IMR-90 (cell line): ENCODE measurements around the gene NXPH4. TPM values are rescaled to one million over a fixed set of nuclear protein-coding genes. Genes with fewer than 3 reads are reported as not detected.

Experiments
- ATAC-seq: fragments of 200-7000 bp; cut with Tn5 transposase; 2 replicates; pipeline ENCODE4 v1.9.1; 2020; ENCODE audit warnings: low read depth, mild to moderate bottlenecking, moderate library complexity
- BruUV-seq: library from RNA; stranded (reverse); fragments of 400-500 nt; replicated peaks from 2 replicates; lab custom pipeline; 2021; lab: Mats Ljungman, UMichigan
- CTCF ChIA-PET: fragments of 300-600 bp; formaldehyde crosslinking; extraction: SDS; loops from one replicate; lab custom pipeline; 2021; ENCODE audit warnings: antibody characterized with exemption; lab: Yijun Ruan, JAX
- POLR2A ChIA-PET: fragments of 300-600 bp; sonication (Branson Sonifier 250); formaldehyde crosslinking; loops from one replicate; lab custom pipeline; 2022; ENCODE audit warnings: antibody characterized with exemption; ENCODE audit not compliant: unreplicated experiment; lab: Charles Lee
- DNase-seq: peaks from one replicate; pipeline ENCODE4 v3.0.0; 2013
- H2AFZ ChIP-seq: replicated peaks from 2 replicates; pipeline ENCODE3; 2013; ENCODE audit warnings: low read length, mild to moderate bottlenecking; ENCODE audit not compliant: poor library complexity
- H2AK5ac ChIP-seq: 2 replicates; pipeline ENCODE4 v1.6.1; 2013; ENCODE audit warnings: low read depth, low read length, inconsistent platforms
- H2AK9ac ChIP-seq: replicated peaks from 2 replicates; pipeline ENCODE3; 2013; ENCODE audit warnings: mild to moderate bottlenecking, low read depth, low read length, moderate library complexity; ENCODE audit not compliant: poor library complexity
- H2BK120ac ChIP-seq: 2 replicates; pipeline ENCODE4 v1.6.1; 2013; ENCODE audit warnings: low read depth, low read length, inconsistent platforms
- H2BK15ac ChIP-seq: 3 replicates; pipeline ENCODE4 v1.6.1; 2013; ENCODE audit warnings: low read depth, low read length, inconsistent platforms
- H2BK20ac ChIP-seq: 2 replicates; pipeline ENCODE4 v1.6.1; 2013; ENCODE audit warnings: low read depth, mild to moderate bottlenecking, inconsistent platforms, low read length, moderate library complexity
- H2BK5ac ChIP-seq: 2 replicates; pipeline ENCODE4 v1.6.1; 2013; ENCODE audit warnings: mild to moderate bottlenecking, low read depth, low read length, inconsistent platforms; ENCODE audit not compliant: poor library complexity, severe bottlenecking
- H3K14ac ChIP-seq: replicated peaks from 2 replicates; pipeline ENCODE4 v1.6.1; 2013; ENCODE audit warnings: low read depth, low read length, inconsistent platforms
- H3K18ac ChIP-seq: 2 replicates; pipeline ENCODE4 v1.6.1; 2013; ENCODE audit warnings: low read depth, low read length, control low read depth
- H3K23ac ChIP-seq: 2 replicates; pipeline ENCODE4 v1.6.1; 2013; ENCODE audit warnings: low read depth, low read length, inconsistent platforms
- H3K27ac ChIP-seq: 2 replicates; pipeline ENCODE4 v1.5.1; 2013; ENCODE audit warnings: mild to moderate bottlenecking, control low read depth, low read length; ENCODE audit not compliant: insufficient read depth
- H3K27me3 ChIP-seq: 2 replicates; pipeline ENCODE4 v1.6.1; 2013; ENCODE audit warnings: low read length; ENCODE audit not compliant: control insufficient read depth, insufficient read depth
- H3K36me3 ChIP-seq: 2 replicates; pipeline ENCODE4 v1.6.1; 2013; ENCODE audit warnings: low read length, mixed read lengths; ENCODE audit not compliant: control insufficient read depth, insufficient read depth
- H3K4ac ChIP-seq: 2 replicates; pipeline ENCODE4 v1.6.1; 2013; ENCODE audit warnings: low read depth, low read length, inconsistent platforms
- H3K4me1 ChIP-seq: 2 replicates; pipeline ENCODE4 v1.6.1; 2013; ENCODE audit warnings: low read length, mixed read lengths; ENCODE audit not compliant: control insufficient read depth, insufficient read depth
- H3K4me2 ChIP-seq: 2 replicates; pipeline ENCODE4 v1.6.1; 2013; ENCODE audit warnings: low read depth, mild to moderate bottlenecking, control low read depth, low read length, moderate library complexity
- H3K4me3 ChIP-seq: 2 replicates; pipeline ENCODE4 v1.5.1; 2013; ENCODE audit warnings: low read depth, mild to moderate bottlenecking, control low read depth, low read length, moderate library complexity; ENCODE audit not compliant: insufficient read depth
- H3K56ac ChIP-seq: 2 replicates; pipeline ENCODE4 v1.6.1; 2013; ENCODE audit warnings: low read length, inconsistent platforms; ENCODE audit not compliant: insufficient read depth; ENCODE audit errors: extremely low read depth
- H3K79me1 ChIP-seq, 2 experiments: 2 replicates each; pipeline ENCODE4 v1.6.1; 2013; ENCODE audit warnings: low read length in 2 of 2, inconsistent platforms in 1 of 2, low read depth in 1 of 2
- H3K9ac ChIP-seq: 2 replicates; pipeline ENCODE4 v1.6.1; 2013; ENCODE audit warnings: low read depth, low read length, control low read depth
- H3K9me1 ChIP-seq: 2 replicates; pipeline ENCODE4 v1.6.1; 2013; ENCODE audit warnings: low read length, inconsistent platforms; ENCODE audit not compliant: insufficient read depth
- H3K9me3 ChIP-seq: 2 replicates; pipeline ENCODE4 v1.6.1; 2013; ENCODE audit warnings: low read length; ENCODE audit not compliant: control insufficient read depth, insufficient read depth
- H4K20me1 ChIP-seq: 2 replicates; pipeline ENCODE4 v1.6.1; 2013; ENCODE audit warnings: low read length, inconsistent platforms; ENCODE audit not compliant: insufficient read depth
- H4K5ac ChIP-seq: 2 replicates; pipeline ENCODE4 v1.6.1; 2013; ENCODE audit warnings: mild to moderate bottlenecking, low read depth, low read length, control low read depth
- H4K8ac ChIP-seq, 2 experiments: 2 replicates each; pipeline ENCODE4 v1.6.1; 2013; ENCODE audit warnings: low read depth in 2 of 2, low read length in 2 of 2, control low read depth in 1 of 2, inconsistent platforms in 1 of 2
- H4K91ac ChIP-seq: 2 replicates; pipeline ENCODE4 v1.6.1; 2013; ENCODE audit warnings: low read depth, low read length, inconsistent platforms; ENCODE audit not compliant: insufficient read depth
- CEBPB ChIP-seq: IDR thresholded peaks from 2 replicates; pipeline ENCODE4 v1.6.1; 2012; ENCODE audit warnings: low read depth, low read length, improper control_type of control experiment
- MXI1 ChIP-seq: IDR thresholded peaks from 2 replicates; pipeline ENCODE4 v1.6.1; 2012; ENCODE audit warnings: low read depth, mild to moderate bottlenecking, low read length, moderate library complexity, borderline replicate concordance
- SMC3 ChIP-seq: fragments of 150-350 bp; IDR thresholded peaks from 2 replicates; pipeline ENCODE4 v1.6.1; 2016; ENCODE audit warnings: low read depth, mild to moderate bottlenecking, antibody characterized with exemption, low read length, moderate library complexity
- WGBS, 2 experiments: methylation state at CpG; one replicate each; pipeline versions ENCODE4 v1.1.5 to v1.1.7; 2013; ENCODE audit warnings: missing lambda C conversion rate in 2 of 2; ENCODE audit not compliant: insufficient read length in 1 of 2; ENCODE audit errors: extremely low coverage in 2 of 2; 5-methylcytosine and 5-hydroxymethylcytosine counted together
- dilution Hi-C: fragments of 300-500 bp; cut with HindIII; formaldehyde crosslinking; loops from one replicate; pipeline ENCODE4 v1.14.3; 2018; ENCODE audit warnings: low sequenced_read_pairs; ENCODE audit not compliant: unreplicated experiment
- in situ Hi-C: fragments of 300-500 bp; cut with MboI; formaldehyde crosslinking; loops from 3 replicates; pipeline ENCODE4 v1.14.3; 2019; ENCODE audit warnings: low sequenced_read_pairs, inconsistent platforms, mixed read lengths
- intact Hi-C: fragments of 100-400 bp; cut with micrococcal nuclease; formaldehyde crosslinking; loops from 2 replicates; pipeline ENCODE4 v1.10.0; 2022
- polyA plus RNA-seq, 3 experiments: library from polyadenylated mRNA; depleted of rRNA; stranded (reverse); fragments of >200 nt; gene quantifications; 2 replicates each; pipeline ENCODE4 v1.2.3, GENCODE V29; 2012; ENCODE audit warnings: low replicate concordance in 1 of 3
- total RNA-seq: library from RNA; depleted of rRNA; stranded (reverse); fragments of >200 nt; gene quantifications from 2 replicates; pipeline ENCODE4 v1.2.3, GENCODE V29; 2012

NXPH4 gene
- total and polyA plus RNA-seq, 2 of the 4 experiments (the other 2 are of a cell fraction): 0.36 to 3.8 TPM

DNA sequence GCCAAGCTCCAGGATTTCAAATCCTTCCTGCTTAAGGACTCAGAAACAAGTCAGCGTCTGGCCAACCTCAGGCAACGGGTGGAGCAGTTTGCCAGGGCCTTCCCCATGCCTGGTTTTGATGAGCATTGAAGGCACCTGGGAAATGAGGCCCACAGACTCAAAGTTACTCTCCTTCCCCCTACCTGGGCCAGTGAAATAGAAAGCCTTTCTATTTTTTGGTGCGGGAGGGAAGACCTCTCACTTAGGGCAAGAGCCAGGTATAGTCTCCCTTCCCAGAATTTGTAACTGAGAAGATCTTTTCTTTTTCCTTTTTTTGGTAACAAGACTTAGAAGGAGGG is 17.6 kb downstream of the NXPH4 start:
- H3K4me3 ChIP-seq: no peak overlapping the region
- no peak overlapping the region for H3K56ac ChIP-seq
- H3K27me3 ChIP-seq: no peaks in the 10 kb centered on the region
- no CpG with 5 or more reads among the region's 3 CpGs for WGBS, 2 experiments
- H3K4ac ChIP-seq: no peak overlapping the region
- no TSS peak for BruUV-seq
- no peak overlapping the region for H4K5ac ChIP-seq
- no peak overlapping the region for H3K14ac ChIP-seq
- H2BK5ac ChIP-seq: no peak overlapping the region
- no peak for TF ChIP-seq SMC3
- 0 out of 2 replicates have a peak, but pooled peaks have one; percentile 37 for TF ChIP-seq CEBPB
- no peak for TF ChIP-seq MXI1
- H3K4me2 ChIP-seq: no peak overlapping the region
- no peak overlapping the region for H3K27ac ChIP-seq
- no peak overlapping the region for H2BK20ac ChIP-seq
- in situ Hi-C loops: no loop called here
- no peak overlapping the region for H2AFZ ChIP-seq
- H3K9ac ChIP-seq: no peak overlapping the region
- H3K79me1 ChIP-seq: peaks cover 29 to 48% of the 10 kb centered on the region in 2 experiments
- no peaks in the 10 kb centered on the region for H3K9me3 ChIP-seq
- ATAC-seq (no peak), DNase-seq (no peak)
- no peak overlapping the region for H4K8ac ChIP-seq
- no peak overlapping the region for H4K91ac ChIP-seq
- ChIA-PET POLR2A (no interaction called here), CTCF (no interaction called here)
- dilution Hi-C loops: no loop called here
- H3K4me1 ChIP-seq: peaks cover 11% of the 10 kb centered on the region
- H2AK9ac ChIP-seq: no peak overlapping the region
- peaks cover 45% of the 10 kb centered on the region for H3K36me3 ChIP-seq
- H3K23ac ChIP-seq: no peak overlapping the region
- peaks cover 14% of the 10 kb centered on the region for H3K9me1 ChIP-seq
- H4K20me1 ChIP-seq: peaks cover 44% of the 10 kb centered on the region
- intact Hi-C loops: no loop called here
- H2BK15ac ChIP-seq: no peak overlapping the region
- H2AK5ac ChIP-seq: no peak overlapping the region
- no peak overlapping the region for H3K18ac ChIP-seq
- no peak overlapping the region for H2BK120ac ChIP-seq
